ENCODE data around the gene CLEC4M.

Gene CLEC4M

GRCh38 chr19:7762719-7763293, at the start of gene CLEC4M:
Gene CLEC4M, plus strand, starts transcription at chr19:7763243. Its CDS starts 24 bp downstream, at chr19:7763267.
- FAIRE-seq (no peak), DNase-seq (ENCODE audit: insufficient read length, low spot score) (no peak)

GRCh38 chr19:7715671-7716070, 47.4 kb upstream of the CLEC4M start:
- FAIRE-seq (no peak), DNase-seq (ENCODE audit: insufficient read length, low spot score) (no peak)

GRCh38 chr19:7716762-7717161, 46.3 kb upstream of the CLEC4M start:
- DNase-seq (ENCODE audit: insufficient read length, low spot score) (no peak), FAIRE-seq (no peak)

- FAIRE-seq (no peak), DNase-seq (ENCODE audit: insufficient read length, low spot score) (no peak)
Measured at GRCh38 chr19:7718668-7719067, 44.4 kb upstream of the CLEC4M start.

GRCh38 chr19:7720351-7720750, 42.7 kb upstream of the CLEC4M start:
- no peak for FAIRE-seq
- DNase-seq (ENCODE audit: insufficient read length, low spot score) = no peak

GRCh38 chr19:7722231-7722651, 40.8 kb upstream of the CLEC4M start:
- FAIRE-seq (no peak), DNase-seq (ENCODE audit: insufficient read length, low spot score) (no peak)

- FAIRE-seq = no peak
- no peak for DNase-seq (ENCODE audit: insufficient read length, low spot score)
Measured at GRCh38 chr19:7725791-7726190, 37.3 kb upstream of the CLEC4M start.

- FAIRE-seq (no peak), DNase-seq (ENCODE audit: insufficient read length, low spot score) (no peak)
Measured at GRCh38 chr19:7729211-7729610, 33.8 kb upstream of the CLEC4M start.

- FAIRE-seq = no peak
- no peak for DNase-seq (ENCODE audit: insufficient read length, low spot score)
Measured at GRCh38 chr19:7729831-7730285, 33.2 kb upstream of the CLEC4M start.

- FAIRE-seq (no peak), DNase-seq (ENCODE audit: insufficient read length, low spot score) (no peak)
Measured at GRCh38 chr19:7730286-7731217, 32.5 kb upstream of the CLEC4M start.

- DNase-seq (ENCODE audit: insufficient read length, low spot score) (no peak), FAIRE-seq (no peak)
Measured at GRCh38 chr19:7731218-7731595, 31.8 kb upstream of the CLEC4M start.

- no peak for FAIRE-seq
- DNase-seq (ENCODE audit: insufficient read length, low spot score) = no peak
Measured at GRCh38 chr19:7731615-7732014, 31.4 kb upstream of the CLEC4M start.

- DNase-seq (ENCODE audit: insufficient read length, low spot score) = no peak
- no peak for FAIRE-seq
Measured at GRCh38 chr19:7732045-7732444, 31.0 kb upstream of the CLEC4M start, which contains the start of gene CLEC4G. Gene CLEC4G, minus strand, starts transcription at chr19:7732110. Its CDS starts 8 bp downstream, at chr19:7732102.

GRCh38 chr19:7733376-7733775, 29.7 kb upstream of the CLEC4M start:
- FAIRE-seq = no peak
- DNase-seq (ENCODE audit: insufficient read length, low spot score) = no peak

- no peak for DNase-seq (ENCODE audit: insufficient read length, low spot score)
- FAIRE-seq = peak; percentile 33
Measured at GRCh38 chr19:7734220-7735203, 28.5 kb upstream of the CLEC4M start.

- DNase-seq (ENCODE audit: insufficient read length, low spot score) (no peak), FAIRE-seq (no peak)
Measured at GRCh38 chr19:7736148-7736547, 26.9 kb upstream of the CLEC4M start.

GRCh38 chr19:7737215-7737614, 25.8 kb upstream of the CLEC4M start:
- DNase-seq (ENCODE audit: insufficient read length, low spot score) (no peak), FAIRE-seq (no peak)

GRCh38 chr19:7738023-7738422, 25.0 kb upstream of the CLEC4M start:
- FAIRE-seq = no peak
- DNase-seq (ENCODE audit: insufficient read length, low spot score) = no peak

GRCh38 chr19:7739211-7739755, 23.8 kb upstream of the CLEC4M start:
- FAIRE-seq = no peak
- DNase-seq (ENCODE audit: insufficient read length, low spot score) = no peak
